ENCODE results near the gene CCDC102A.
A peak's percentile ranks its signal among the peaks of the same experiment; 100 is the strongest.

Gene CCDC102A

DNA sequence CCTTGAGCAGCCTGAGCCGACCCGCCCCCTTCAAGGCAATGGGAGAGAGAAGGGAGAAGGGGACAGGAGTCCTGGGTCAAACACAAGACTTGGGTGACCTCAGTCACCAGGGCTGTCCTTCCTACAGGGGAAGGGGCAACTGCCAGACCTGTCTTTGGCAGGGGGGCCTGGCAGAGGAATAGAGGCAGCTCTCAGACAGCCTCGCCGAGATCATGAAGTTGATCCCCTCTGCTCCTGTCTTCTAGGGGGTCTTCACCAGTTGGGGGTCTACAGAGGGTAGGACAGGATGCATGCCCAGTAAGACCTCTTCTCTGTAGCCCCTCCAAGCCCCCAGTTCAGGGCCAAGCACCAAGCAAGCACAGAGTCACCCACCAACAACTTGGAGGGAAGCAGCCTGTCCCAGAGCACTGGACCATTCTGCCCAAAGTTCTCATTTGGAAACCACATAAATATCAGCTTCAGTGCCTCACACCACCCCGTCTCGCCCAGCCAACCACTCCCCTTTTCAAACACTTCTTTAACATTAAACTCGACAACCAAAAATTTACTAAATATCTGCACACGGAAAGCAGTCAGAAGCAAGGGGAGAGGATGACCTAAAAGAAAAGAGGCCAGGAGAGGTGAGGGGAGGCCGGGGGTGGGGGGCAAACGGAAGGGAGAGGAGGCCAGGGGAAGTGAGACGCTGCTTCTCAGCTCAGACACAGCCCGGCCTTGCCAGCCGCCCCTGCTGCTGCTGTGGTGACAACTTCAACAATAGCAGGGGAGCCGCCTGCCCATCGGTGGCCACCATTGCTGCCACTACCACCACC, 57.8 kb downstream of the CCDC102A start:
- Histone ChIP-seq H3K27me3 (ENCODE audit: insufficient read depth, poor library complexity, severe bottlenecking) (no peaks in the 10 kb centered on the region), H3K27ac (ENCODE audit: poor library complexity, severe bottlenecking) (no peak overlapping the region), H3K4me3 (ENCODE audit: severe bottlenecking) (no peak overlapping the region), H3K36me3 (ENCODE audit: low read depth) (peaks cover 4% of the 10 kb centered on the region; the same call in 1 of the 2 replicates), H3K4me1 (ENCODE audit: insufficient read depth, poor library complexity, severe bottlenecking) (no peaks in the 10 kb centered on the region), H3K9me3 (ENCODE audit: severe bottlenecking) (no peaks in the 10 kb centered on the region)
- no peak for DNase-seq (ENCODE audit: low spot score)
- TF ChIP-seq, protein P1, sequence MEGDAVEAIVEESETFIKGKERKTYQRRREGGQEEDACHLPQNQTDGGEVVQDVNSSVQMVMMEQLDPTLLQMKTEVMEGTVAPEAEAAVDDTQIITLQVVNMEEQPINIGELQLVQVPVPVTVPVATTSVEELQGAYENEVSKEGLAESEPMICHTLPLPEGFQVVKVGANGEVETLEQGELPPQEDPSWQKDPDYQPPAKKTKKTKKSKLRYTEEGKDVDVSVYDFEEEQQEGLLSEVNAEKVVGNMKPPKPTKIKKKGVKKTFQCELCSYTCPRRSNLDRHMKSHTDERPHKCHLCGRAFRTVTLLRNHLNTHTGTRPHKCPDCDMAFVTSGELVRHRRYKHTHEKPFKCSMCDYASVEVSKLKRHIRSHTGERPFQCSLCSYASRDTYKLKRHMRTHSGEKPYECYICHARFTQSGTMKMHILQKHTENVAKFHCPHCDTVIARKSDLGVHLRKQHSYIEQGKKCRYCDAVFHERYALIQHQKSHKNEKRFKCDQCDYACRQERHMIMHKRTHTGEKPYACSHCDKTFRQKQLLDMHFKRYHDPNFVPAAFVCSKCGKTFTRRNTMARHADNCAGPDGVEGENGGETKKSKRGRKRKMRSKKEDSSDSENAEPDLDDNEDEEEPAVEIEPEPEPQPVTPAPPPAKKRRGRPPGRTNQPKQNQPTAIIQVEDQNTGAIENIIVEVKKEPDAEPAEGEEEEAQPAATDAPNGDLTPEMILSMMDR (IDR thresholded peaks at IDR 0.05; ENCODE audit: poor library complexity, severe bottlenecking), result no peak
- no peak for ATAC-seq (ENCODE audit: low read depth)

DNA sequence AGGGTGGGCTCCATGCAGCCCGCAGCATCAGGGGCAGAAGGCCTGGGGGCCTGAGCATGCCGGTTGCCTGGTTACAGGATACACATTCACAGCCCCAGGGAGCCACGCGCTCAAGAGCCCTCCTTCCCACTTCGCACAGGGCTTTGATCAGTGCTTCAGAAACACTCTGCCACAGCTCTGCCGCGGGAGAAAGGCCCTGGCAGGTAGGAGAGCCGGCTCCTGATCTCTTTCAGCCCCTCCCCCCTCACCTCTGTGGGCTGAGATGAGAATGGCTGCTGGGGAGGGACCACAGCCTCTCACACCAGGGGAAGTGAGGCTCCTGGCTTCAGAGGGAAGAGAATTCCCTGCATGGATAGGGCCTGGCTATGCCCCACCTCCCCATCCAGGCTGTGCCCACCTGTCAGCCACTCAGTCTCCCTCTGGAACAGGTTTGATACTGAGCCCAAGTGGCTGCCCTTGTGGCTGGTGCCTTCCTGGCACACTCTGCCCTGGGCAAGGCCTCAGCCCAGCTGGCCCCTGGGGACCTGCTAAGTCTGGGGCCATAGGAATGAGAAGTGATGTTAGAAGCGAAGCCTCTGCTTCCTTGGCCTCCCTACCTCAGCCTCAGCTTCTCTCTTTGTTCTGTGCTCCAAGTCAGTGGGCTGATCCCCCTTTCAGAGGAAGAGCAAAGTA, 58.7 kb downstream of the CCDC102A start:
- TF ChIP-seq, protein P1 (IDR thresholded peaks at IDR 0.05; ENCODE audit: poor library complexity, severe bottlenecking), result no peak
- no peak for ATAC-seq (ENCODE audit: low read depth)
- no peaks in the 10 kb centered on the region for H3K4me1 ChIP-seq (ENCODE audit: insufficient read depth, poor library complexity, severe bottlenecking)
- no peak overlapping the region for H3K27ac ChIP-seq (ENCODE audit: poor library complexity, severe bottlenecking)
- no peak overlapping the region for H3K4me3 ChIP-seq (ENCODE audit: severe bottlenecking)
- no peaks in the 10 kb centered on the region for H3K9me3 ChIP-seq (ENCODE audit: severe bottlenecking)
- no peaks in the 10 kb centered on the region for H3K27me3 ChIP-seq (ENCODE audit: insufficient read depth, poor library complexity, severe bottlenecking)
- DNase-seq (ENCODE audit: low spot score), result no peak
- peaks cover 5% of the 10 kb centered on the region; the same call in 1 of the 2 replicates for H3K36me3 ChIP-seq (ENCODE audit: low read depth)

DNA sequence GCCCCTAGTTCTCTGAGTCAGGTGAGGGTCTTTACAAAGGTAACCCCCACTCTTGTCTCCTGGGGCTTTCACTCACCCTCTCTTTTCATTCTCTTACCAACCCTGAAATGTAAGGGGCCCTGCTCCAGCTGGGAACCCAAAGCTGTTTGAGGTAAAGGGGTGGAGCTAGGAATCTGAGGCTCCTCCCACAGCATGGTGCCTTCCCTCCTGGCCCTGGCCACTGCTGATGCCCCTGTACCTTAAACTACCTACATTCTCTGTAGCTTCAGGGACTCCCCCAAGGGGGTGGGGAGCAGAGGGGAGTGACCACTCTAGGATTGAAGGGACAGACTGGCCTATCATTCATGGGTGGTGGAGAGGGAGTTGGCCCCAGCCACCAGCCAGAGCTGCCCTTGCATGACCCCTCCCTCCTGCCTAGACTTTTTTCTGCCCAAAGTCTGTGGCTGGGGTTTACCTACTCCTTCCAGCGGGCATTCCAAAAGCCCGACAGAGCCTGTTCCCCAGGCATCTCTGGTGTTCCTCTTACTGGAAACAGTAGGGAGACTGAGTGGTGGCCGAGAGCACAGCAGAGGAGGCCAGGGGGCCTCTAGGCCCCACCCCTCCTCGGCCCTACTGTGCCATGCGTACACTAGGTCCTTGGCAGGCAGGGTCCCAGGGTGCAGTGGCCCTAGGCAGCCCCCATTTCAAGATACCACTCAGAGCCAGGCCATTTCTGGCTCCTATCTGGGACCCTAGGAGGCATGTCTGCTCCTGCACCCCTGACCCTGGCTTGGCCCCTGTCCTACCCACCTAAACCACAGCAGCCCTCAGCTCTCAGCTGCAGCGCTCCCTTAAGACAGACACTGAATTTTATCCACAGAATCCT, 59.6 kb downstream of the CCDC102A start:
- no peaks in the 10 kb centered on the region for H3K9me3 ChIP-seq (ENCODE audit: severe bottlenecking)
- no peak overlapping the region for H3K4me3 ChIP-seq (ENCODE audit: severe bottlenecking)
- no peaks in the 10 kb centered on the region for H3K27me3 ChIP-seq (ENCODE audit: insufficient read depth, poor library complexity, severe bottlenecking)
- TF ChIP-seq, protein P1 (IDR thresholded peaks at IDR 0.05; ENCODE audit: poor library complexity, severe bottlenecking), result no peak
- no peaks in the 10 kb centered on the region for H3K4me1 ChIP-seq (ENCODE audit: insufficient read depth, poor library complexity, severe bottlenecking)
- no peak for ATAC-seq (ENCODE audit: low read depth)
- no peak overlapping the region for H3K27ac ChIP-seq (ENCODE audit: poor library complexity, severe bottlenecking)
- peaks cover 12% of the 10 kb centered on the region; the same call in 1 of the 2 replicates for H3K36me3 ChIP-seq (ENCODE audit: low read depth)
- DNase-seq (ENCODE audit: low spot score), result no peak

DNA sequence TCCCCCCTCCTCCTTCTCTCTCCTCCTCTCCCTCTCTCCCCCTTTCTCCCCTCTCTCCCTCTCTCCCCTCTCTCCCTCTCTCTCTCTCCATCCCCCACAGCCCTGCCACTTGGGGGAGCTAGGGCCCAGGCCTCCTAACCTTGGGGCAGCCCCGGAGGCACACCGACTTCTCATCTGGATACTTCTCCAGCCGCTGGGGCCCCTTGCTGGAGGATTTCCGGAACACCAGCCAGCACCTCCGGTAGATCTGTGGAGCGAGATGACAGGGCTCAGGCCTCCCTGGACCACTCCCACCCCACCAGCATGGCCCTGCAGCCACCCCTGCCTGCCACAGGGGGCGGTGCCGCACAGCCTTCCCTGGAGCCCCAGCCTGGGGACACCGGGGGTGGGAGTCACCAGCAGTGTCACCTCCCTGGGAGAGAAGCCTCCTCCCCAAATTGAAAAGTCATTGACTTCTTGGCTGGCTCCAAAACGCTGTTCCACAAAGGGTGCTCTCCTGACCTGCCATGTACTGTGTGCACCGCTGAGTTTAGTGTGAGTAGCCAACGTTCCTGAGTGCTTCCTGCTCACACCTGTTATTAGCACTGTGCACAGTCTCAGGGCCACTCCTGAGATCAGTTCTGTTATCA, 60.5 kb downstream of the CCDC102A start:
- no peaks in the 10 kb centered on the region for H3K4me1 ChIP-seq (ENCODE audit: insufficient read depth, poor library complexity, severe bottlenecking)
- peaks cover 19% of the 10 kb centered on the region for H3K36me3 ChIP-seq (ENCODE audit: low read depth)
- no peaks in the 10 kb centered on the region for H3K9me3 ChIP-seq (ENCODE audit: severe bottlenecking)
- TF ChIP-seq, protein P1 (IDR thresholded peaks at IDR 0.05; ENCODE audit: poor library complexity, severe bottlenecking), result peak; percentile 35
- ATAC-seq (ENCODE audit: low read depth) (peak; percentile 44; the same call in 1 of the 3 replicates), DNase-seq (ENCODE audit: low spot score) (no peak)
- H3K4me3 ChIP-seq (ENCODE audit: severe bottlenecking), result no peak overlapping the region
- H3K27ac ChIP-seq (ENCODE audit: poor library complexity, severe bottlenecking), result no peak overlapping the region
- H3K27me3 ChIP-seq (ENCODE audit: insufficient read depth, poor library complexity, severe bottlenecking), result no peaks in the 10 kb centered on the region

Measured in RWPE2 (cell line).